Neural cell (in vitro differentiated cells): ENCODE data around the gene NOB1.

Source experiments
- EP300 ChIP-seq: fragments of 450-650 bp; conservative IDR thresholded peaks from 2 replicates; pipeline ENCODE4 v1.6.1; 2014; ENCODE audit warnings: antibody characterized with exemption, mild to moderate bottlenecking, moderate library complexity; ENCODE audit not compliant: poor library complexity, severe bottlenecking
- POLR2AphosphoS5 ChIP-seq: IDR thresholded peaks from 2 replicates; pipeline ENCODE4 v1.6.1; 2012
- SMC3 ChIP-seq: fragments of 450-650 bp; conservative IDR thresholded peaks from 2 replicates; pipeline ENCODE4 v1.6.1; 2014; ENCODE audit warnings: antibody characterized with exemption, mild to moderate bottlenecking, moderate library complexity; ENCODE audit not compliant: poor library complexity
- TF ChIP-seq, protein P1 (sequence below): fragments of 450-650 bp; IDR thresholded peaks from 2 replicates; pipeline ENCODE4 v1.5.1; 2014; ENCODE audit warnings: antibody characterized with exemption, mild to moderate bottlenecking, moderate library complexity; ENCODE audit not compliant: poor library complexity, severe bottlenecking
- TF ChIP-seq, protein P2 (sequence below): IDR thresholded peaks from 2 replicates; pipeline ENCODE4 v1.6.1; 2012; ENCODE audit warnings: borderline replicate concordance

DNA sequence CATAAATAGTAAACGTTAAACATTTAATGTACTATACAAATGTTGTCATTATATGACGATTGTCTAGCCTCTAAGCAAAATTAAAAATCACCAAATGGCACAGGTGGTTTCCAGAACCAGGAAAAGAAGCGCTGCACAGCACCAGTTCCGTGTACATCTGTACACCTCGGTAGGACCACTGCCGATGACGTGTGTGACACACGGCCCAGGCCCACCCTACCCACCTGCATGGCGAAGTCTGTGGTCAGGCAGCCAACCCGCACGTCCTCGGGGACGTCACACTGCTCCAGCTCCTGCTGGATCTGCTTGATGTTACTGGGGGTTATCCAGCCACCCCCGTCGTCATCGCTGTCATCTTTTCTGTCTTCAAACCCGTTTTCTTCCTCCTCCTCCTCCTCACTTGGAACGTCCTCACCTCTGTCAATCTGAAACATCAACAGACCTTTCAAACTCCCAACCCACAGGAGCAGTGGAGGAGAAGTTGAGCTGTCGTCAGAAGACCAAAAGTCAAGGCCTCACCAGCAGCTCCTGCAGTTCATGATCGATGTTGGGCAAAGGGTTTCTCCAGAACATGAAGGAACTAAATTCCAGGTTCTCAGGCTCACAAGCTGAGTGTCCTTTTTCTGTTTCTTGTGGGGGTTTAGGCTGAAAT, 5.9 kb downstream of the NOB1 start:
- TF ChIP-seq, protein P1, sequence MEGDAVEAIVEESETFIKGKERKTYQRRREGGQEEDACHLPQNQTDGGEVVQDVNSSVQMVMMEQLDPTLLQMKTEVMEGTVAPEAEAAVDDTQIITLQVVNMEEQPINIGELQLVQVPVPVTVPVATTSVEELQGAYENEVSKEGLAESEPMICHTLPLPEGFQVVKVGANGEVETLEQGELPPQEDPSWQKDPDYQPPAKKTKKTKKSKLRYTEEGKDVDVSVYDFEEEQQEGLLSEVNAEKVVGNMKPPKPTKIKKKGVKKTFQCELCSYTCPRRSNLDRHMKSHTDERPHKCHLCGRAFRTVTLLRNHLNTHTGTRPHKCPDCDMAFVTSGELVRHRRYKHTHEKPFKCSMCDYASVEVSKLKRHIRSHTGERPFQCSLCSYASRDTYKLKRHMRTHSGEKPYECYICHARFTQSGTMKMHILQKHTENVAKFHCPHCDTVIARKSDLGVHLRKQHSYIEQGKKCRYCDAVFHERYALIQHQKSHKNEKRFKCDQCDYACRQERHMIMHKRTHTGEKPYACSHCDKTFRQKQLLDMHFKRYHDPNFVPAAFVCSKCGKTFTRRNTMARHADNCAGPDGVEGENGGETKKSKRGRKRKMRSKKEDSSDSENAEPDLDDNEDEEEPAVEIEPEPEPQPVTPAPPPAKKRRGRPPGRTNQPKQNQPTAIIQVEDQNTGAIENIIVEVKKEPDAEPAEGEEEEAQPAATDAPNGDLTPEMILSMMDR: no peak
- TF ChIP-seq SMC3 (no peak), POLR2AphosphoS5 (no peak), EP300 (no peak)
- TF ChIP-seq, protein P2, sequence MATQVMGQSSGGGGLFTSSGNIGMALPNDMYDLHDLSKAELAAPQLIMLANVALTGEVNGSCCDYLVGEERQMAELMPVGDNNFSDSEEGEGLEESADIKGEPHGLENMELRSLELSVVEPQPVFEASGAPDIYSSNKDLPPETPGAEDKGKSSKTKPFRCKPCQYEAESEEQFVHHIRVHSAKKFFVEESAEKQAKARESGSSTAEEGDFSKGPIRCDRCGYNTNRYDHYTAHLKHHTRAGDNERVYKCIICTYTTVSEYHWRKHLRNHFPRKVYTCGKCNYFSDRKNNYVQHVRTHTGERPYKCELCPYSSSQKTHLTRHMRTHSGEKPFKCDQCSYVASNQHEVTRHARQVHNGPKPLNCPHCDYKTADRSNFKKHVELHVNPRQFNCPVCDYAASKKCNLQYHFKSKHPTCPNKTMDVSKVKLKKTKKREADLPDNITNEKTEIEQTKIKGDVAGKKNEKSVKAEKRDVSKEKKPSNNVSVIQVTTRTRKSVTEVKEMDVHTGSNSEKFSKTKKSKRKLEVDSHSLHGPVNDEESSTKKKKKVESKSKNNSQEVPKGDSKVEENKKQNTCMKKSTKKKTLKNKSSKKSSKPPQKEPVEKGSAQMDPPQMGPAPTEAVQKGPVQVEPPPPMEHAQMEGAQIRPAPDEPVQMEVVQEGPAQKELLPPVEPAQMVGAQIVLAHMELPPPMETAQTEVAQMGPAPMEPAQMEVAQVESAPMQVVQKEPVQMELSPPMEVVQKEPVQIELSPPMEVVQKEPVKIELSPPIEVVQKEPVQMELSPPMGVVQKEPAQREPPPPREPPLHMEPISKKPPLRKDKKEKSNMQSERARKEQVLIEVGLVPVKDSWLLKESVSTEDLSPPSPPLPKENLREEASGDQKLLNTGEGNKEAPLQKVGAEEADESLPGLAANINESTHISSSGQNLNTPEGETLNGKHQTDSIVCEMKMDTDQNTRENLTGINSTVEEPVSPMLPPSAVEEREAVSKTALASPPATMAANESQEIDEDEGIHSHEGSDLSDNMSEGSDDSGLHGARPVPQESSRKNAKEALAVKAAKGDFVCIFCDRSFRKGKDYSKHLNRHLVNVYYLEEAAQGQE: no peak
